Neural progenitor cell (in vitro differentiated cells): ENCODE results near the gene FBLN1.
"Not testable (repeated sequence)": the region's sequence is repeated elsewhere in the genome, so short reads cannot be mapped to it uniquely, and the experiment has no call there.

ENCODE experiments used
- CTCF ChIP-seq: fragments of 200-600 bp; sonication (generic); IDR thresholded peaks from 2 replicates; pipeline ENCODE4 v1.5.1; 2017; ENCODE audit warnings: antibody characterized with exemption, mild to moderate bottlenecking
- EZH2 ChIP-seq: fragments of 200-600 bp; sonication (generic); IDR thresholded peaks from 2 replicates; pipeline ENCODE4 v1.6.1; 2017; ENCODE audit warnings: antibody characterized with exemption, mild to moderate bottlenecking, moderate library complexity

GRCh38 chr22:45591633-45592213, 89.0 kb downstream of the FBLN1 start:
- TF ChIP-seq CTCF, EZH2: not testable (repeated sequence)
